HUES48 (cell line): ENCODE results near the gene GADD45B.
"Not testable (repeated sequence)": the region's sequence is repeated elsewhere in the genome, so short reads cannot be mapped to it uniquely, and the experiment has no call there.

Experiments
- H3K27ac ChIP-seq: one replicate; pipeline ENCODE4 v1.7.0; 2013; ENCODE audit warnings: low read depth, low read length, inconsistent platforms
- H3K27me3 ChIP-seq: 2 replicates; pipeline ENCODE4 v1.6.1; 2013; ENCODE audit warnings: mild to moderate bottlenecking, low read length; ENCODE audit not compliant: control insufficient read depth, insufficient read depth
- H3K36me3 ChIP-seq: 2 replicates; pipeline ENCODE4 v1.6.1; 2013; ENCODE audit warnings: low read length; ENCODE audit not compliant: control insufficient read depth, insufficient read depth
- H3K4me1 ChIP-seq: 2 replicates; pipeline ENCODE4 v1.6.1; 2013; ENCODE audit warnings: mild to moderate bottlenecking, low read length; ENCODE audit not compliant: control insufficient read depth, insufficient read depth
- H3K4me3 ChIP-seq: 2 replicates; pipeline ENCODE4 v1.5.1; 2013; ENCODE audit warnings: mild to moderate bottlenecking, low read depth, low read length
- H3K9ac ChIP-seq: 2 replicates; pipeline ENCODE4 v1.6.1; 2013; ENCODE audit warnings: mild to moderate bottlenecking, low read depth, low read length, moderate library complexity
- H3K9me3 ChIP-seq: 2 replicates; pipeline ENCODE4 v1.6.1; 2013; ENCODE audit warnings: low read length; ENCODE audit not compliant: control insufficient read depth, insufficient read depth

Gene GADD45B

GRCh38 chr19:2493448-2493847 lies 17.5 kb downstream of the GADD45B start:
- not testable (repeated sequence) for H3K4me1 ChIP-seq, H3K9me3 ChIP-seq, H3K36me3 ChIP-seq, H3K27ac ChIP-seq, H3K4me3 ChIP-seq, H3K9ac ChIP-seq
- peaks cover 31% of the 10 kb centered on the region for H3K27me3 ChIP-seq

DNA sequence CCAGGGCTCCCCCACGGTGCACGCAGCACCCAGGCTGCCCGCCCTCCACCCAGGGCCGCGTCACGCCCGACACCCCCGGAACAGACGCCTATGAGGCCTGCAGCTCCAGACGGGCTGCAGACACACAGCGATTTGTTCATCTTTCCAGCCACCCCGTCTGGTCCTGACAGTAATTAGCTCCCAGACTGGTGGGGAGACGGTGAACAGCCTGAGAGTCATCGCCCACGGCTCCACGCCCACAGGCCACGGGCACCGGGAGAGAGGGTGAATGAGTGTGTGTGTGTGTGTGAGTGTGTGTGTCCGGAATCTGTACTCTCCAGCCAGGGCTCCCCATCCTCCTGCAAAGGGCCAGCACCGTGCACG lies 18.1 kb downstream of the GADD45B start:
- H3K4me3 ChIP-seq: peak overlapping the region; percentile 69; the same call in 1 of the 2 replicates
- peaks cover 25% of the 10 kb centered on the region for H3K27me3 ChIP-seq
- no peaks in the 10 kb centered on the region for H3K9me3 ChIP-seq
- peaks cover 8% of the 10 kb centered on the region for H3K4me1 ChIP-seq
- no peaks in the 10 kb centered on the region for H3K36me3 ChIP-seq
- H3K9ac ChIP-seq: no peak overlapping the region
- no peak overlapping the region for H3K27ac ChIP-seq

DNA sequence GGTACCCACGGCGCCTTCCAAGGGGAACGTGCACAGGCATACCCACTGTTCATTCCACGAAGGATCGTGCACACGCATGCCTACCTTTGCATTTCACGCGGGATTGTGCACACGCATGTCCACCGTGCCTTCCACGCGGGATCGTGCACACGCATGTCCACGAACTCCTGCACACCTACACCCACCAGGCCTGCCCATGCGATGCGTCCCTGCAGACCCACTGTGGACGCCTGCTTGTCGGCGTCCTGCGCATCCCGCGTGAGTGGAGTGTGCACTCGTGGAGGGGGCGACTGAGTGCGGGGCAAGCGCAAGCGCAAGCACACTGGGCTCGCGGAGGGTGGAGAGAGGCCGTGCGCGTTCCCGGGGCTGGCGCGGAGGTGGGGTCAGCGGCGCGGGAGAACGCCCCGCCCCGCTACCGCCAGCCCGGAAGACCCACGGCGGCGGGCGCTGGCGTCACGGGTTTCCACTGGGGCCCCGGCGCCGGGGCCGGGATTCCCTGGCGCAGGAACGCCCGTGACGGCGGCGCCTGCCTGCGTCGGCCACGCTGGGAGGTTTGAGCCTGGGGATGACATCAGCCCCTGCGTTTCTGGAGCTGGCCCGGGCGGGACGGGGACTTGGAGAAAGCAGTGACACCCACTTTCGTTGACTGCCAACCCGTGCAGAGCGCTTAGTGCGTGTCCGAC lies 18.7 kb downstream of the GADD45B start:
- H3K9me3 ChIP-seq: no peaks in the 10 kb centered on the region
- peaks cover 20% of the 10 kb centered on the region for H3K27me3 ChIP-seq
- peak overlapping the region; percentile 69 for H3K4me3 ChIP-seq
- no peak overlapping the region for H3K27ac ChIP-seq
- H3K4me1 ChIP-seq: peaks cover 8% of the 10 kb centered on the region
- no peaks in the 10 kb centered on the region for H3K36me3 ChIP-seq
- no peak overlapping the region for H3K9ac ChIP-seq

GRCh38 chr19:2495130-2495641 lies 19.3 kb downstream of the GADD45B start:
- peaks cover 8% of the 10 kb centered on the region for H3K4me1 ChIP-seq
- H3K4me3 ChIP-seq: peak overlapping the region; percentile 69
- H3K36me3 ChIP-seq: no peaks in the 10 kb centered on the region
- no peaks in the 10 kb centered on the region for H3K9me3 ChIP-seq
- no peak overlapping the region for H3K9ac ChIP-seq
- H3K27me3 ChIP-seq: peaks cover 16% of the 10 kb centered on the region
- H3K27ac ChIP-seq: no peak overlapping the region

GRCh38 chr19:2495651-2496316 lies 19.9 kb downstream of the GADD45B start:
- no peak overlapping the region for H3K9ac ChIP-seq
- H3K4me1 ChIP-seq: peaks cover 8% of the 10 kb centered on the region
- H3K27ac ChIP-seq: no peak overlapping the region
- H3K4me3 ChIP-seq: no peak overlapping the region
- H3K27me3 ChIP-seq: peaks cover 13% of the 10 kb centered on the region
- no peaks in the 10 kb centered on the region for H3K9me3 ChIP-seq
- H3K36me3 ChIP-seq: no peaks in the 10 kb centered on the region

- peaks cover 8% of the 10 kb centered on the region for H3K4me1 ChIP-seq
- H3K27ac ChIP-seq: no peak overlapping the region
- no peaks in the 10 kb centered on the region for H3K9me3 ChIP-seq
- no peaks in the 10 kb centered on the region for H3K36me3 ChIP-seq
- H3K4me3 ChIP-seq: no peak overlapping the region
- H3K9ac ChIP-seq: no peak overlapping the region
- H3K27me3 ChIP-seq: peaks cover 13% of the 10 kb centered on the region
These were observed 21.3 kb downstream of the GADD45B start for GRCh38 chr19:2497186-2497585.

- H3K4me3 ChIP-seq: no peak overlapping the region
- H3K9ac ChIP-seq: no peak overlapping the region
- no peaks in the 10 kb centered on the region for H3K36me3 ChIP-seq
- peaks cover 5% of the 10 kb centered on the region; the same call in 1 of the 2 replicates for H3K4me1 ChIP-seq
- no peaks in the 10 kb centered on the region for H3K9me3 ChIP-seq
- no peak overlapping the region for H3K27ac ChIP-seq
- peaks cover 2% of the 10 kb centered on the region; the same call in 1 of the 2 replicates for H3K27me3 ChIP-seq
These were observed 24.2 kb downstream of the GADD45B start for GRCh38 chr19:2500156-2500555.

GRCh38 chr19:2500841-2501261 lies 24.9 kb downstream of the GADD45B start:
- H3K9me3 ChIP-seq: no peaks in the 10 kb centered on the region
- H3K36me3 ChIP-seq: no peaks in the 10 kb centered on the region
- no peak overlapping the region for H3K4me3 ChIP-seq
- H3K27ac ChIP-seq: no peak overlapping the region
- no peaks in the 10 kb centered on the region for H3K27me3 ChIP-seq
- no peak overlapping the region for H3K9ac ChIP-seq
- H3K4me1 ChIP-seq: peaks cover 3% of the 10 kb centered on the region; the same call in 1 of the 2 replicates

DNA sequence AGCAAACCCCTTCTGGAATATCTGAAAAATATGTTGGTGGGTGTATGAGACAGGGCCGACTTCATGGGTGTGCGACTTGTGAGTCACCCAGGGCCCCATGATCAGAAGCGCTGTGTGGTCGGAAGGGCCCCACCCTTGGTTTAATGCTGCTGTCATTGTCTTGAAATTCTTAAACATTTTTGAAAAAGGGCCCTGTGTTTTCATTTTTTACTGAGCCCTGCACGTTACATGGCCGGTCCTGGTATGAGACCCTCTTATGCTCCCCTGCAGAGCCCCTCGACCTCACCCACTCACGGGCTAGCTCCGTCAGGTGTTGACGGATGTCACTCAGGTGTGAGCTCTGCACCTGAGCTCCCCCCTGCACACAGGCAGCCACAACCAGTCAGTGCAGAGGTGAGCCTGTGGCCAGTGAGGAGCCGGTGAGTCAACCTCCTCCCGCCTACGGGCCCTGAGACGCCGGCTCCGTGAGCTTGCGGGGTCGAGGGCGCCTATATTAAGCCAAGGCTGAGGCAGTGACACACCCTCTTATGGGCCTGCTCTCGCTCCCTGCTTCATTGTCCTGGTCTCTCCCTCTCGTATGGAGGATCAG lies 27.7 kb downstream of the GADD45B start:
- Histone ChIP-seq H3K4me3 (no peak overlapping the region), H3K9me3 (no peaks in the 10 kb centered on the region), H3K27me3 (no peaks in the 10 kb centered on the region), H3K4me1 (0 out of 2 replicates have a peak, but pooled peaks cover 3% of the 10 kb centered on the region), H3K27ac (no peak overlapping the region), H3K9ac (no peak overlapping the region), H3K36me3 (no peaks in the 10 kb centered on the region)

- not testable (repeated sequence) for H3K9ac ChIP-seq, H3K36me3 ChIP-seq, H3K4me3 ChIP-seq, H3K27ac ChIP-seq, H3K27me3 ChIP-seq, H3K9me3 ChIP-seq, H3K4me1 ChIP-seq
These were observed 30.7 kb downstream of the GADD45B start for GRCh38 chr19:2506656-2507055.

GRCh38 chr19:2507109-2507508 lies 31.2 kb downstream of the GADD45B start:
- Histone ChIP-seq H3K4me1 (0 out of 2 replicates have a peak, but pooled peaks cover 3% of the 10 kb centered on the region), H3K4me3 (no peak overlapping the region), H3K36me3 (no peaks in the 10 kb centered on the region), H3K9ac (no peak overlapping the region), H3K27ac (no peak overlapping the region), H3K27me3 (no peaks in the 10 kb centered on the region), H3K9me3 (no peaks in the 10 kb centered on the region)
